ENCODE measurements around the gene CACFD1. TPM values are rescaled to one million over a fixed set of nuclear protein-coding genes. Genes with fewer than 3 reads are reported as not detected.
A peak's percentile ranks its signal among the peaks of the same experiment; 100 is the strongest.

The CACFD1 gene
- total and polyA plus RNA-seq, 2 experiments from 2014 or later = 5.8 to 18.2 TPM

GRCh38 chr9:133478851-133479711 is 19.3 kb downstream of the CACFD1 start, which contains the start of gene SLC2A6 (continued):
- TF ChIP-seq, protein P1, sequence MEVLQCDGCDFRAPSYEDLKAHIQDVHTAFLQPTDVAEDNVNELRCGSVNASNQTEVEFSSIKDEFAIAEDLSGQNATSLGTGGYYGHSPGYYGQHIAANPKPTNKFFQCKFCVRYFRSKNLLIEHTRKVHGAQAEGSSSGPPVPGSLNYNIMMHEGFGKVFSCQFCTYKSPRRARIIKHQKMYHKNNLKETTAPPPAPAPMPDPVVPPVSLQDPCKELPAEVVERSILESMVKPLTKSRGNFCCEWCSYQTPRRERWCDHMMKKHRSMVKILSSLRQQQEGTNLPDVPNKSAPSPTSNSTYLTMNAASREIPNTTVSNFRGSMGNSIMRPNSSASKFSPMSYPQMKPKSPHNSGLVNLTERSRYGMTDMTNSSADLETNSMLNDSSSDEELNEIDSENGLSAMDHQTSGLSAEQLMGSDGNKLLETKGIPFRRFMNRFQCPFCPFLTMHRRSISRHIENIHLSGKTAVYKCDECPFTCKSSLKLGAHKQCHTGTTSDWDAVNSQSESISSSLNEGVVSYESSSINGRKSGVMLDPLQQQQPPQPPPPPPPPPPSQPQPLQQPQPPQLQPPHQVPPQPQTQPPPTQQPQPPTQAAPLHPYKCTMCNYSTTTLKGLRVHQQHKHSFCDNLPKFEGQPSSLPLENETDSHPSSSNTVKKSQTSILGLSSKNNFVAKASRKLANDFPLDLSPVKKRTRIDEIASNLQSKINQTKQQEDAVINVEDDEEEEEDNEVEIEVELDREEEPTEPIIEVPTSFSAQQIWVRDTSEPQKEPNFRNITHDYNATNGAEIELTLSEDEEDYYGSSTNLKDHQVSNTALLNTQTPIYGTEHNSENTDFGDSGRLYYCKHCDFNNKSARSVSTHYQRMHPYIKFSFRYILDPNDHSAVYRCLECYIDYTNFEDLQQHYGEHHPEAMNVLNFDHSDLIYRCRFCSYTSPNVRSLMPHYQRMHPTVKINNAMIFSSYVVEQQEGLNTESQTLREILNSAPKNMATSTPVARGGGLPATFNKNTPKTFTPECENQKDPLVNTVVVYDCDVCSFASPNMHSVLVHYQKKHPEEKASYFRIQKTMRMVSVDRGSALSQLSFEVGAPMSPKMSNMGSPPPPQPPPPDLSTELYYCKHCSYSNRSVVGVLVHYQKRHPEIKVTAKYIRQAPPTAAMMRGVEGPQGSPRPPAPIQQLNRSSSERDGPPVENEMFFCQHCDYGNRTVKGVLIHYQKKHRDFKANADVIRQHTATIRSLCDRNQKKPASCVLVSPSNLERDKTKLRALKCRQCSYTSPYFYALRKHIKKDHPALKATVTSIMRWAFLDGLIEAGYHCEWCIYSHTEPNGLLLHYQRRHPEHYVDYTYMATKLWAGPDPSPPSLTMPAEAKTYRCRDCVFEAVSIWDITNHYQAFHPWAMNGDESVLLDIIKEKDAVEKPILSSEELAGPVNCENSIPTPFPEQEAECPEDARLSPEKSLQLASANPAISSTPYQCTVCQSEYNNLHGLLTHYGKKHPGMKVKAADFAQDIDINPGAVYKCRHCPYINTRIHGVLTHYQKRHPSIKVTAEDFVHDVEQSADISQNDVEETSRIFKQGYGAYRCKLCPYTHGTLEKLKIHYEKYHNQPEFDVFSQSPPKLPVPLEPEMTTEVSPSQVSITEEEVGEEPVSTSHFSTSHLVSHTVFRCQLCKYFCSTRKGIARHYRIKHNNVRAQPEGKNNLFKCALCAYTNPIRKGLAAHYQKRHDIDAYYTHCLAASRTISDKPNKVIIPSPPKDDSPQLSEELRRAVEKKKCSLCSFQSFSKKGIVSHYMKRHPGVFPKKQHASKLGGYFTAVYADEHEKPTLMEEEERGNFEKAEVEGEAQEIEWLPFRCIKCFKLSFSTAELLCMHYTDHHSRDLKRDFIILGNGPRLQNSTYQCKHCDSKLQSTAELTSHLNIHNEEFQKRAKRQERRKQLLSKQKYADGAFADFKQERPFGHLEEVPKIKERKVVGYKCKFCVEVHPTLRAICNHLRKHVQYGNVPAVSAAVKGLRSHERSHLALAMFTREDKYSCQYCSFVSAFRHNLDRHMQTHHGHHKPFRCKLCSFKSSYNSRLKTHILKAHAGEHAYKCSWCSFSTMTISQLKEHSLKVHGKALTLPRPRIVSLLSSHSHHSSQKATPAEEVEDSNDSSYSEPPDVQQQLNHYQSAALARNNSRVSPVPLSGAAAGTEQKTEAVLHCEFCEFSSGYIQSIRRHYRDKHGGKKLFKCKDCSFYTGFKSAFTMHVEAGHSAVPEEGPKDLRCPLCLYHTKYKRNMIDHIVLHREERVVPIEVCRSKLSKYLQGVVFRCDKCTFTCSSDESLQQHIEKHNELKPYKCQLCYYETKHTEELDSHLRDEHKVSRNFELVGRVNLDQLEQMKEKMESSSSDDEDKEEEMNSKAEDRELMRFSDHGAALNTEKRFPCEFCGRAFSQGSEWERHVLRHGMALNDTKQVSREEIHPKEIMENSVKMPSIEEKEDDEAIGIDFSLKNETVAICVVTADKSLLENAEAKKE (CRISPR knock-in tag; IDR thresholded peaks at IDR 0.05) = no peak
- peak; percentile 52 for TF ChIP-seq EZH2 (IDR thresholded peaks at IDR 0.05; ENCODE audit: low read depth, unreplicated experiment)
- 0 out of 2 replicates have a peak, but pooled peaks have one; percentile 41 for TF ChIP-seq CREB1 (CRISPR knock-in tag; IDR thresholded peaks at IDR 0.05; ENCODE audit: low read depth)
- TF ChIP-seq ZNF114 (CRISPR knock-in tag; IDR thresholded peaks at IDR 0.05) = no peak
- TF ChIP-seq STAT1 (IDR thresholded peaks at IDR 0.05; ENCODE audit: unreplicated experiment) = no peak
- TF ChIP-seq ZNF331 (CRISPR knock-in tag; IDR thresholded peaks at IDR 0.05; ENCODE audit: low read depth) = no peak
- no peak for TF ChIP-seq EZH2phosphoT487 (IDR thresholded peaks at IDR 0.05; ENCODE audit: unreplicated experiment)
- TF ChIP-seq, protein P2, sequence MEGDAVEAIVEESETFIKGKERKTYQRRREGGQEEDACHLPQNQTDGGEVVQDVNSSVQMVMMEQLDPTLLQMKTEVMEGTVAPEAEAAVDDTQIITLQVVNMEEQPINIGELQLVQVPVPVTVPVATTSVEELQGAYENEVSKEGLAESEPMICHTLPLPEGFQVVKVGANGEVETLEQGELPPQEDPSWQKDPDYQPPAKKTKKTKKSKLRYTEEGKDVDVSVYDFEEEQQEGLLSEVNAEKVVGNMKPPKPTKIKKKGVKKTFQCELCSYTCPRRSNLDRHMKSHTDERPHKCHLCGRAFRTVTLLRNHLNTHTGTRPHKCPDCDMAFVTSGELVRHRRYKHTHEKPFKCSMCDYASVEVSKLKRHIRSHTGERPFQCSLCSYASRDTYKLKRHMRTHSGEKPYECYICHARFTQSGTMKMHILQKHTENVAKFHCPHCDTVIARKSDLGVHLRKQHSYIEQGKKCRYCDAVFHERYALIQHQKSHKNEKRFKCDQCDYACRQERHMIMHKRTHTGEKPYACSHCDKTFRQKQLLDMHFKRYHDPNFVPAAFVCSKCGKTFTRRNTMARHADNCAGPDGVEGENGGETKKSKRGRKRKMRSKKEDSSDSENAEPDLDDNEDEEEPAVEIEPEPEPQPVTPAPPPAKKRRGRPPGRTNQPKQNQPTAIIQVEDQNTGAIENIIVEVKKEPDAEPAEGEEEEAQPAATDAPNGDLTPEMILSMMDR (conservative IDR thresholded peaks at IDR 0.05; ENCODE audit: low read depth in 2 of 2) = no peak
- no peak for TF ChIP-seq JUNB (IDR thresholded peaks at IDR 0.05; ENCODE audit: unreplicated experiment)

Data from GM23338 (cell line).